GM23248 (cell line): Measurements from ENCODE around the gene CLOCK. TPM values are rescaled to one million over a fixed set of nuclear protein-coding genes. Genes with fewer than 3 reads are reported as not detected.

Experiments used
- DNase-seq: peaks from one replicate; pipeline ENCODE4 v3.0.0-alpha.2; 2015
- H2AFZ ChIP-seq: fragments of 200-600 bp; sonication (generic); 2 replicates; pipeline ENCODE4 v1.6.1; 2016; ENCODE audit warnings: antibody characterized with exemption
- H3F3A ChIP-seq: fragments of 200-600 bp; sonication (generic); 2 replicates; pipeline ENCODE4 v1.6.1; 2016; ENCODE audit warnings: mild to moderate bottlenecking, antibody characterized with exemption, mixed run types; ENCODE audit not compliant: insufficient read depth
- H3K27ac ChIP-seq: fragments of 200-600 bp; sonication (generic); 2 replicates; pipeline ENCODE4 v1.5.1; 2016; ENCODE audit warnings: mild to moderate bottlenecking
- H3K27me3 ChIP-seq: fragments of 200-600 bp; sonication (generic); replicated peaks from 2 replicates; pipeline ENCODE4 v1.6.1; 2016; ENCODE audit warnings: mild to moderate bottlenecking; ENCODE audit not compliant: insufficient read depth
- H3K36me3 ChIP-seq: fragments of 200-600 bp; sonication (generic); 2 replicates; pipeline ENCODE4 v1.6.1; 2016; ENCODE audit warnings: low read depth, mild to moderate bottlenecking
- H3K4me1 ChIP-seq: fragments of 200-600 bp; sonication (generic); 2 replicates; pipeline ENCODE4 v1.6.1; 2016; ENCODE audit warnings: mild to moderate bottlenecking; ENCODE audit not compliant: insufficient read depth
- H3K4me2 ChIP-seq: fragments of 200-600 bp; sonication (generic); one replicate; pipeline ENCODE4 v1.6.1; 2016; ENCODE audit warnings: mild to moderate bottlenecking; ENCODE audit not compliant: unreplicated experiment
- H3K4me3 ChIP-seq: fragments of 200-600 bp; sonication (generic); 2 replicates; pipeline ENCODE4 v1.5.1; 2016; ENCODE audit warnings: mild to moderate bottlenecking
- H3K79me2 ChIP-seq: fragments of 200-600 bp; sonication (generic); 2 replicates; pipeline ENCODE4 v1.6.1; 2016; ENCODE audit warnings: mild to moderate bottlenecking; ENCODE audit not compliant: insufficient read depth
- H3K9ac ChIP-seq: fragments of 200-600 bp; sonication (generic); 2 replicates; pipeline ENCODE4 v1.6.1; 2016; ENCODE audit warnings: mild to moderate bottlenecking
- H3K9me2 ChIP-seq: fragments of 200-600 bp; sonication (generic); 2 replicates; pipeline ENCODE4 v1.6.1; 2016; ENCODE audit warnings: mixed run types, mild to moderate bottlenecking, moderate library complexity; ENCODE audit not compliant: insufficient read depth
- H3K9me3 ChIP-seq: fragments of 200-600 bp; sonication (generic); one replicate; pipeline ENCODE4 v1.6.1; 2017; ENCODE audit warnings: low read depth
- H4K20me1 ChIP-seq: fragments of 200-600 bp; sonication (generic); 2 replicates; pipeline ENCODE4 v1.6.0; 2016; ENCODE audit not compliant: insufficient read depth
- EZH2 ChIP-seq: fragments of 200-600 bp; sonication (generic); IDR thresholded peaks from 2 replicates; pipeline ENCODE4 v1.6.1; 2018; ENCODE audit warnings: antibody characterized with exemption, mild to moderate bottlenecking; ENCODE audit not compliant: insufficient read depth, poor library complexity, severe bottlenecking
- EZH2phosphoT487 ChIP-seq: fragments of 200-600 bp; sonication (generic); IDR thresholded peaks from 2 replicates; pipeline ENCODE4 v1.6.1; 2018; ENCODE audit warnings: antibody characterized with exemption, moderate library complexity, mild to moderate bottlenecking, low read depth; ENCODE audit not compliant: insufficient read depth
- WGBS, 2 experiments: methylation state at CpG; one replicate each; pipeline ENCODE4 v1.1.6; 2015 to 2017; ENCODE audit warnings: low lambda C conversion rate in 2 of 2, low coverage in 1 of 2; ENCODE audit errors: missing lambda C conversion rate in 2 of 2; 5-methylcytosine and 5-hydroxymethylcytosine counted together
- in situ Hi-C: fragments of 300-500 bp; cut with MboI; formaldehyde crosslinking; loops from 2 replicates; pipeline ENCODE4 v1.15.0; 2020
- polyA plus RNA-seq: library from polyadenylated mRNA; unstranded; fragments of >200 nt; fragmentation: Nextera tagmentation; extraction: Ambion mirVana; gene quantifications from 2 replicates; pipeline ENCODE4 v1.2.1, GENCODE V29; 2016
- total RNA-seq: library from RNA; depleted of rRNA; stranded (reverse); fragments of >200 nt; shearing (Covaris generic); gene quantifications from 2 replicates; pipeline ENCODE4 v1.2.3, GENCODE V29; 2014

Gene CLOCK
- total and polyA plus RNA-seq, 2 experiments from 2014 or later, result 16.5 to 28.0 TPM

- Histone ChIP-seq H3K4me3 (no peak overlapping the region), H3K4me2 (no peak overlapping the region), H3K36me3 (peaks cover 25% of the 10 kb centered on the region), H3K9me3 (no peaks in the 10 kb centered on the region), H3K9me2 (no peaks in the 10 kb centered on the region), H3K9ac (no peak overlapping the region), H2AFZ (no peak overlapping the region), H3K27me3 (no peaks in the 10 kb centered on the region), H3F3A (no peaks in the 10 kb centered on the region), H3K27ac (no peak overlapping the region), H4K20me1 (no peaks in the 10 kb centered on the region), H3K79me2 (no peaks in the 10 kb centered on the region), H3K4me1 (no peaks in the 10 kb centered on the region)
- 88 to 93% methylated on average over 3 of the region's 3 CpGs for WGBS, 2 experiments
- no peak for TF ChIP-seq EZH2phosphoT487
- TF ChIP-seq EZH2, result no peak
- DNase-seq, result no peak
- in situ Hi-C loops, result no loop called here
These were observed 80.7 kb downstream of the CLOCK start for GRCh38 chr4:55466001-55466400.

DNA sequence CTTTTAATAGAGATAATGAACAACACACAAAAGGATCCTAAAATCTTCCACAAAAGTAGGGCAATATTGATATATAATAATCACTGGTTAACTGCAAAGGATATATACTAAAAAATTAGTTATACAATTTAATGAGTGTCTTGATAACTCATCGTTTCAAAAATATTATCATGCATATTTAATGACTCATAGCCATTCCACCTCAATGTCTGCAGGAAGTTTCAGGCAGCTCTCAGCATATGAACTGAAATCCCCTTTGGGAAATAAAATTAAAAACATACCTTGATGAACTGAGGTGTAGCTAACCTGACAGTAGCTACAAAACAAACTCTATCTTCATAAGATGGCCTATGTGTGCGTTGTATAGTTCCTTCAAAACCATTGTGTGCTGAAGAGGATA lies 88.1 kb downstream of the CLOCK start:
- TF ChIP-seq EZH2phosphoT487 (no peak), EZH2 (no peak)
- peaks cover 23% of the 10 kb centered on the region for H3F3A ChIP-seq
- H3K9me3 ChIP-seq, result no peaks in the 10 kb centered on the region
- H3K79me2 ChIP-seq, result no peaks in the 10 kb centered on the region
- H3K4me2 ChIP-seq, result peak overlapping the region; percentile 78
- no peaks in the 10 kb centered on the region for H3K9me2 ChIP-seq
- in situ Hi-C loops, result no loop called here
- no peaks in the 10 kb centered on the region for H3K27me3 ChIP-seq
- peak overlapping the region; percentile 56 for H3K4me3 ChIP-seq
- no peaks in the 10 kb centered on the region for H4K20me1 ChIP-seq
- H3K36me3 ChIP-seq, result no peaks in the 10 kb centered on the region
- peak overlapping the region; percentile 31 for H3K27ac ChIP-seq
- peak overlapping the region; percentile 28; the same call in 1 of the 2 replicates for H3K9ac ChIP-seq
- no peak overlapping the region for H2AFZ ChIP-seq
- H3K4me1 ChIP-seq, result peaks cover 17% of the 10 kb centered on the region
- WGBS, 2 experiments, result 13 to 37% methylated on average over 2 of the region's 2 CpGs
- peak; percentile 57 for DNase-seq

- in situ Hi-C loops, result no loop called here
These were observed 88.5 kb downstream of the CLOCK start for GRCh38 chr4:55458164-55458563.

GRCh38 chr4:55450566-55450965 lies 96.1 kb downstream of the CLOCK start:
- in situ Hi-C loops, result no loop called here
- TF ChIP-seq EZH2 (no peak), EZH2phosphoT487 (no peak)
- Histone ChIP-seq H3K4me1 (peaks cover 23% of the 10 kb centered on the region), H3K36me3 (peaks cover 42% of the 10 kb centered on the region), H3F3A (peaks cover 25% of the 10 kb centered on the region), H3K4me3 (no peak overlapping the region), H3K27ac (no peak overlapping the region), H3K9me2 (no peaks in the 10 kb centered on the region), H3K4me2 (no peak overlapping the region), H3K9ac (no peak overlapping the region), H4K20me1 (no peaks in the 10 kb centered on the region), H3K9me3 (no peaks in the 10 kb centered on the region), H3K27me3 (no peaks in the 10 kb centered on the region), H3K79me2 (no peaks in the 10 kb centered on the region), H2AFZ (no peak overlapping the region)
- no peak for DNase-seq
- WGBS, 2 experiments, result 68 to 72% methylated on average over 8 of the region's 8 CpGs

More at GRCh38 chr4:55458164-55458563, 88.5 kb downstream of the CLOCK start:
- Histone ChIP-seq H3F3A (peaks cover 23% of the 10 kb centered on the region), H3K9ac (peak overlapping the region; percentile 28; the same call in 1 of the 2 replicates), H4K20me1 (no peaks in the 10 kb centered on the region), H3K9me2 (no peaks in the 10 kb centered on the region), H3K27ac (peak overlapping the region; percentile 31), H3K36me3 (no peaks in the 10 kb centered on the region), H3K79me2 (no peaks in the 10 kb centered on the region), H3K4me3 (peak overlapping the region; percentile 56), H3K4me1 (peaks cover 17% of the 10 kb centered on the region), H3K9me3 (no peaks in the 10 kb centered on the region), H2AFZ (no peak overlapping the region), H3K4me2 (peak overlapping the region; percentile 78), H3K27me3 (no peaks in the 10 kb centered on the region)
- 2 to 3% methylated on average over 5 of the region's 5 CpGs for WGBS, 2 experiments
- TF ChIP-seq EZH2 (no peak), EZH2phosphoT487 (no peak)
- peak; percentile 76 for DNase-seq

DNA sequence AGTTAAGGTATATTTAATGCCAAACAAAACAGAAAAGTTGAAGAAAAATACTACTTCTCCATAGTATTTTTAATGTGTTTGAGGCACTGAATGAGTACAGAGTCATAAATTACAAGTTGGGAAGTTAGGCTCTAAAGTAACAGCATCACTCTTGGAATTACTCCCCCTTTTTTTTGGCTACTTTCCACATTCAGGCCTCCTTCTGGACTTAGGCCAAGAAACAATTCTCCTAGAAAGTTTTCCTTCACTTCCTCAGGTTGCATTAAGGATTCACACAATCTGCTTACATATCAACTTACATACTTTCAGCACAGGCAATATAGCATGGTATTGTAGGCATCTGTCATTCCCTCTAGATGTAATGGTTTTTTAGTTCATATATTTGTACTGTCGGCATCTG lies 98.9 kb downstream of the CLOCK start:
- Histone ChIP-seq H3K9ac (no peak overlapping the region), H2AFZ (no peak overlapping the region), H3K36me3 (peaks cover 53% of the 10 kb centered on the region), H3K9me2 (no peaks in the 10 kb centered on the region), H3K4me3 (no peak overlapping the region), H3K79me2 (no peaks in the 10 kb centered on the region), H3K27me3 (no peaks in the 10 kb centered on the region), H3K9me3 (no peaks in the 10 kb centered on the region), H3F3A (peaks cover 33% of the 10 kb centered on the region), H4K20me1 (no peaks in the 10 kb centered on the region), H3K4me2 (peak overlapping the region; percentile 32), H3K27ac (peak overlapping the region; percentile 83; the same call in 1 of the 2 replicates), H3K4me1 (peaks cover 30% of the 10 kb centered on the region)
- DNase-seq, result peak; percentile 30
- WGBS, 2 experiments, result 95 to 100% methylated on average over 1 of the region's 1 CpG
- no peak for TF ChIP-seq EZH2
- TF ChIP-seq EZH2phosphoT487, result no peak
- in situ Hi-C loops, result loop anchor here (25.0 kb wide), 1 partner anchor 414 kb away; the partner anchor contains the start of gene EXOC1
